B cell (primary cell): ENCODE results near the gene ZSWIM3. TPM values are rescaled to one million over a fixed set of nuclear protein-coding genes. Genes with fewer than 3 reads are reported as not detected.
"Not testable (repeated sequence)": the region's sequence is repeated elsewhere in the genome, so short reads cannot be mapped to it uniquely, and the experiment has no call there.

Experiments
- ATAC-seq: fragments of 200-7000 bp; cut with Tn5 transposase; one replicate; pipeline ENCODE4 v1.10.0; 2021; ENCODE audit warnings: low read depth, mild to moderate bottlenecking, moderate number of reproducible peaks, moderate library complexity
- CTCF ChIA-PET: fragments of 350-600 bp; sonication (Branson Sonifier 250); formaldehyde crosslinking; loops from one replicate; lab custom pipeline; 2021; ENCODE audit warnings: antibody characterized with exemption, inconsistent platforms; lab: Charles Lee
- POLR2A ChIA-PET: fragments of 350-600 bp; sonication (Branson Sonifier 250); formaldehyde crosslinking; loops from one replicate; lab custom pipeline; 2021; ENCODE audit warnings: antibody characterized with exemption; lab: Charles Lee
- DNase-seq: peaks from one replicate; pipeline ENCODE4 v3.0.0; 2013
- H2AFZ ChIP-seq: 2 replicates; pipeline ENCODE4 v1.6.1; 2012; ENCODE audit warnings: mild to moderate bottlenecking, low read depth, low read length; ENCODE audit not compliant: insufficient read depth, poor library complexity, severe bottlenecking
- H3K27ac ChIP-seq, 2 donors: 1 replicate in 1 of 2; 2 replicates in 1 of 2; pipeline ENCODE4 v1.5.1; 2012 to 2013; ENCODE audit warnings: low read length in 2 of 2, mild to moderate bottlenecking in 2 of 2, moderate library complexity in 1 of 2
- H3K27me3 ChIP-seq, 4 experiments: fragments of 200-600 bp in 1 of 4; sonication (generic) in 1 of 4; replicated peaks in 1 of 4; 1 replicate in 2 of 4; 2 replicates in 2 of 4; pipeline versions ENCODE4 v1.6.1 to v1.7.0; 2013 to 2016; ENCODE audit warnings: low read length in 3 of 4, mild to moderate bottlenecking in 2 of 4, mixed read lengths in 1 of 4, moderate library complexity in 1 of 4; ENCODE audit not compliant: insufficient read depth in 4 of 4, control insufficient read depth in 3 of 4; ENCODE audit errors: control extremely low read depth in 1 of 4
- H3K36me3 ChIP-seq, 2 experiments: replicated peaks in 1 of 2; 1 replicate in 1 of 2; 2 replicates in 1 of 2; pipeline versions ENCODE4 v1.6.1 to v1.7.1; 2013; ENCODE audit warnings: low read length in 1 of 2; ENCODE audit not compliant: insufficient read depth in 2 of 2, control insufficient read depth in 1 of 2; ENCODE audit errors: control extremely low read depth in 1 of 2, extremely low read depth in 1 of 2
- H3K4me1 ChIP-seq, 2 donors: fragments of 200-600 bp in 1 of 2; sonication (generic) in 1 of 2; 1 replicate in 1 of 2; 2 replicates in 1 of 2; pipeline versions ENCODE4 v1.5.1 to v1.6.1; 2013 to 2017; ENCODE audit warnings: low read length in 2 of 2; ENCODE audit not compliant: control insufficient read depth in 2 of 2, insufficient read depth in 2 of 2
- H3K4me2 ChIP-seq: replicated peaks from 2 replicates; pipeline ENCODE3; 2012; ENCODE audit warnings: mild to moderate bottlenecking, low read depth, low read length; ENCODE audit not compliant: poor library complexity, severe bottlenecking
- H3K4me3 ChIP-seq, 5 experiments: fragments of 200-600 bp in 1 of 5; sonication (generic) in 1 of 5; 1 replicate in 3 of 5; 2 replicates in 2 of 5; pipeline versions ENCODE4 v1.5.1 to v1.7.0; 2011 to 2016; ENCODE audit warnings: low read length in 4 of 5, mild to moderate bottlenecking in 4 of 5, low read depth in 2 of 5, control low read depth in 1 of 5, moderate library complexity in 1 of 5; ENCODE audit not compliant: insufficient read depth in 1 of 5; ENCODE audit errors: control extremely low read depth in 1 of 5, extremely low read depth in 1 of 5
- H3K79me2 ChIP-seq: fragments of 200-600 bp; sonication (generic); one replicate; pipeline ENCODE4 v1.6.0; 2016; ENCODE audit warnings: low read length; ENCODE audit not compliant: control insufficient read depth, insufficient read depth
- H3K9ac ChIP-seq: fragments of 200-600 bp; sonication (generic); 2 replicates; pipeline ENCODE4 v1.6.1; 2017; ENCODE audit warnings: mild to moderate bottlenecking, low read length, moderate library complexity
- H3K9me3 ChIP-seq, 3 donors: one replicate each; pipeline versions ENCODE4 v1.6.1 to v1.7.1; 2013; ENCODE audit warnings: low read length in 2 of 3; ENCODE audit not compliant: control insufficient read depth in 2 of 3, insufficient read depth in 1 of 3; ENCODE audit errors: control extremely low read depth in 1 of 3
- H4K20me1 ChIP-seq: 2 replicates; pipeline ENCODE4 v1.6.0; 2012; ENCODE audit warnings: mild to moderate bottlenecking, low read length; ENCODE audit not compliant: insufficient read depth, control insufficient read depth, poor library complexity, severe bottlenecking
- H3K27ac Mint-ChIP-seq: one replicate; pipeline ENCODE4 v1.8.0; 2021; ENCODE audit warnings: mixed read lengths
- H3K27me3 Mint-ChIP-seq: one replicate; pipeline ENCODE4 v1.8.0; 2021; ENCODE audit warnings: mixed read lengths
- H3K4me1 Mint-ChIP-seq: one replicate; pipeline ENCODE4 v1.8.0; 2021; ENCODE audit warnings: mixed read lengths
- H3K4me3 Mint-ChIP-seq: one replicate; pipeline ENCODE4 v1.8.0; 2021; ENCODE audit warnings: mixed read lengths
- H3K9me3 Mint-ChIP-seq: one replicate; pipeline ENCODE4 v1.8.0; 2022; ENCODE audit warnings: mixed read lengths; ENCODE audit not compliant: insufficient read depth
- CTCF ChIP-seq: fragments of 200-600 bp; IDR thresholded peaks from one replicate; pipeline ENCODE4 v1.8.0; 2022; ENCODE audit warnings: antibody characterized with exemption, mild to moderate bottlenecking
- EZH2 ChIP-seq: IDR thresholded peaks from 2 replicates; pipeline ENCODE4 v1.6.1; 2012; ENCODE audit warnings: borderline replicate concordance, low read depth, mild to moderate bottlenecking, moderate library complexity, low read length; ENCODE audit not compliant: insufficient read depth, poor library complexity, severe bottlenecking
- WGBS: methylation state at CpG from one replicate; pipeline ENCODE4 v1.1.5; 2013; ENCODE audit warnings: missing lambda C conversion rate; ENCODE audit not compliant: insufficient coverage; 5-methylcytosine and 5-hydroxymethylcytosine counted together
- intact Hi-C: fragments of 100-400 bp; cut with micrococcal nuclease; formaldehyde crosslinking; loops from one replicate; pipeline ENCODE4 v1.10.0; 2022
- polyA plus RNA-seq: library from polyadenylated mRNA; depleted of rRNA; stranded (reverse); fragments of >200 nt; gene quantifications from 2 replicates; pipeline ENCODE4 v1.2.3, GENCODE V29; 2012
- total RNA-seq, 2 donors: library from RNA; stranded (reverse); fragments of 120-200 nt in 1 of 2; gene quantifications; 1 replicate in 1 of 2; 2 replicates in 1 of 2; pipeline versions ENCODE4 v1.2.3 to v1.2.4, GENCODE V29; 2013 to 2022

ZSWIM3 gene
- total and polyA plus RNA-seq, 2 donors (not counting 1 experiment from before 2014, with no cell fraction given): 4.0 to 7.1 TPM

- Histone ChIP-seq H3K9ac (no peak overlapping the region), H3K4me3 (no peak overlapping the region), H4K20me1 (no peaks in the 10 kb centered on the region), H3K9me3 (no peaks in the 10 kb centered on the region), H3K79me2 (no peaks in the 10 kb centered on the region), H3K27ac (no peak overlapping the region), H3K4me2 (no peak overlapping the region), H2AFZ (no peak overlapping the region), H3K27me3 (no peaks in the 10 kb centered on the region), H3K36me3 (peaks cover 2 to 15% of the 10 kb centered on the region in 2 experiments), H3K4me1 (no peaks in the 10 kb centered on the region)
- Mint-ChIP-seq H3K9me3 (no peaks in the 10 kb centered on the region), H3K4me3 (no peak overlapping the region), H3K4me1 (no peaks in the 10 kb centered on the region), H3K27me3 (no peaks in the 10 kb centered on the region), H3K27ac (no peak overlapping the region)
- intact Hi-C loops: no loop called here
- TF ChIP-seq CTCF: no peak
- TF ChIP-seq EZH2: no peak
- POLR2A ChIA-PET: interaction anchor here (0.8 kb wide), 1 partner anchor 9 kb away, joined by 3 read pairs; no protein-coding TSS in a partner anchor
- CTCF ChIA-PET: interaction anchor here (1.4 kb wide), 1 partner anchor 31 kb away, joined by 3 read pairs; no protein-coding TSS in a partner anchor
- no peak for ATAC-seq
- WGBS: 97% methylated on average over 3 of the region's 4 CpGs
- no peak for DNase-seq
Observed at GRCh38 chr20:45872626-45873025, 15.2 kb downstream of the ZSWIM3 start.

- no peaks in the 10 kb centered on the region for H3K4me1 Mint-ChIP-seq
- Histone ChIP-seq H3K79me2 (no peaks in the 10 kb centered on the region), H3K9ac (no peak overlapping the region), H2AFZ (no peak overlapping the region), H3K4me1 (no peaks in the 10 kb centered on the region), H4K20me1 (no peaks in the 10 kb centered on the region), H3K27ac (no peak overlapping the region), H3K36me3 (peaks cover 2 to 24% of the 10 kb centered on the region in 2 experiments), H3K9me3 (no peaks in the 10 kb centered on the region), H3K4me2 (no peak overlapping the region), H3K4me3 (no peak overlapping the region), H3K27me3 (no peaks in the 10 kb centered on the region)
- ATAC-seq: no peak
- ChIA-PET POLR2A (interaction anchor here (1.6 kb wide), 1 partner anchor 61 kb away, joined by 3 read pairs; the partner anchor contains the start of gene PCIF1), CTCF (interaction anchor here (1.4 kb wide), 1 partner anchor 32 kb away, joined by 3 read pairs; no protein-coding TSS in a partner anchor)
- intact Hi-C loops: no loop called here
- H3K27ac Mint-ChIP-seq: no peak overlapping the region
- H3K4me3 Mint-ChIP-seq: no peak overlapping the region
- H3K27me3 Mint-ChIP-seq: no peaks in the 10 kb centered on the region
- DNase-seq: no peak
- H3K9me3 Mint-ChIP-seq: no peaks in the 10 kb centered on the region
- TF ChIP-seq EZH2 (no peak), CTCF (no peak)
- no CpG with 5 or more reads among the region's 1 CpG for WGBS
Observed at GRCh38 chr20:45873409-45874103, 16.1 kb downstream of the ZSWIM3 start.

- WGBS: 99% methylated on average over 8 of the region's 10 CpGs
- H2AFZ ChIP-seq, DNase-seq, H4K20me1 ChIP-seq, H3K9ac ChIP-seq, H3K9me3 Mint-ChIP-seq, H3K27ac Mint-ChIP-seq, H3K4me1 Mint-ChIP-seq, H3K27me3 ChIP-seq, ATAC-seq, intact Hi-C loops, H3K4me1 ChIP-seq, H3K9me3 ChIP-seq, H3K4me3 Mint-ChIP-seq, H3K4me2 ChIP-seq, H3K4me3 ChIP-seq, CTCF ChIA-PET, H3K79me2 ChIP-seq, H3K27me3 Mint-ChIP-seq, H3K27ac ChIP-seq: not testable (repeated sequence)
- H3K36me3 ChIP-seq: peaks cover 2 to 24% of the 10 kb centered on the region in 2 experiments
- POLR2A ChIA-PET: interaction anchor here (1.2 to 1.6 kb wide), 2 partner anchors 35 to 61 kb away, joined by 3 to 6 read pairs; partner anchors contain the start of gene PCIF1
Observed at GRCh38 chr20:45874104-45874481, 16.7 kb downstream of the ZSWIM3 start.
